ENCODE measurements around the gene FBLN2. TPM values are rescaled to one million over a fixed set of nuclear protein-coding genes. Genes with fewer than 3 reads are reported as not detected.

FBLN2 gene
- polyA plus RNA-seq, 3 donors = 0.08 TPM; not detected in 2

- H3K4me3 ChIP-seq (replicated peaks in 1 of 3; ENCODE audit: low read depth in 2 of 3, low read length in 3 of 3) = no peak overlapping the region
- no peaks in the 10 kb centered on the region for H3K36me3 ChIP-seq (replicated peaks in 1 of 2; ENCODE audit: control insufficient read depth in 1 of 2, insufficient read depth in 2 of 2, low read length in 2 of 2)
- no peak overlapping the region for H2AFZ ChIP-seq (ENCODE audit: insufficient read depth, low read depth, low read length, poor library complexity, severe bottlenecking)
- no peaks in the 10 kb centered on the region for H3K79me2 ChIP-seq (ENCODE audit: insufficient read depth, low read length)
- no peak overlapping the region for H3K27ac Mint-ChIP-seq
- no peaks in the 10 kb centered on the region for H3K4me1 Mint-ChIP-seq
- intact Hi-C loops (cut with micrococcal nuclease) = no loop called here
- H3K27ac ChIP-seq (ENCODE audit: low read depth in 1 of 2, low read length in 2 of 2) = no peak overlapping the region
- H4K20me1 ChIP-seq (ENCODE audit: insufficient read depth, low read length) = no peaks in the 10 kb centered on the region
- WGBS (ENCODE audit: insufficient coverage) = 99% methylated on average over 6 of the region's 12 CpGs
- no peaks in the 10 kb centered on the region for H3K4me1 ChIP-seq (ENCODE audit: control insufficient read depth in 1 of 2, insufficient read depth in 2 of 2, low read length in 2 of 2)
- no peak overlapping the region for H3K4me2 ChIP-seq (replicated peaks; ENCODE audit: extremely low read depth, low read length, poor library complexity, severe bottlenecking)
- no peaks in the 10 kb centered on the region for H3K9me3 Mint-ChIP-seq
- H3K4me3 Mint-ChIP-seq = no peak overlapping the region
- TF ChIP-seq, protein P1, sequence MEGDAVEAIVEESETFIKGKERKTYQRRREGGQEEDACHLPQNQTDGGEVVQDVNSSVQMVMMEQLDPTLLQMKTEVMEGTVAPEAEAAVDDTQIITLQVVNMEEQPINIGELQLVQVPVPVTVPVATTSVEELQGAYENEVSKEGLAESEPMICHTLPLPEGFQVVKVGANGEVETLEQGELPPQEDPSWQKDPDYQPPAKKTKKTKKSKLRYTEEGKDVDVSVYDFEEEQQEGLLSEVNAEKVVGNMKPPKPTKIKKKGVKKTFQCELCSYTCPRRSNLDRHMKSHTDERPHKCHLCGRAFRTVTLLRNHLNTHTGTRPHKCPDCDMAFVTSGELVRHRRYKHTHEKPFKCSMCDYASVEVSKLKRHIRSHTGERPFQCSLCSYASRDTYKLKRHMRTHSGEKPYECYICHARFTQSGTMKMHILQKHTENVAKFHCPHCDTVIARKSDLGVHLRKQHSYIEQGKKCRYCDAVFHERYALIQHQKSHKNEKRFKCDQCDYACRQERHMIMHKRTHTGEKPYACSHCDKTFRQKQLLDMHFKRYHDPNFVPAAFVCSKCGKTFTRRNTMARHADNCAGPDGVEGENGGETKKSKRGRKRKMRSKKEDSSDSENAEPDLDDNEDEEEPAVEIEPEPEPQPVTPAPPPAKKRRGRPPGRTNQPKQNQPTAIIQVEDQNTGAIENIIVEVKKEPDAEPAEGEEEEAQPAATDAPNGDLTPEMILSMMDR (IDR thresholded peaks at IDR 0.05) = no peak
- H3K9ac ChIP-seq (ENCODE audit: insufficient read depth, low read length, poor library complexity, severe bottlenecking) = no peak overlapping the region
- no peaks in the 10 kb centered on the region for H3K36me3 Mint-ChIP-seq
- H3K9me3 ChIP-seq (replicated peaks in 1 of 2; ENCODE audit: control insufficient read depth in 1 of 2, insufficient read depth in 1 of 2, low read length in 2 of 2) = no peaks in the 10 kb centered on the region
- H3K27me3 Mint-ChIP-seq (ENCODE audit: low read depth in 3 of 3) = peaks cover 0 to 7% (median 1%) of the 10 kb centered on the region in 3 donors
- no peak for DNase-seq
- H3K27me3 ChIP-seq (ENCODE audit: control insufficient read depth in 2 of 2, insufficient read depth in 2 of 2, low read length in 2 of 2) = no peaks in the 10 kb centered on the region
These were observed 77.5 kb downstream of the FBLN2 start for GRCh38 chr3:13626396-13626795.

DNA sequence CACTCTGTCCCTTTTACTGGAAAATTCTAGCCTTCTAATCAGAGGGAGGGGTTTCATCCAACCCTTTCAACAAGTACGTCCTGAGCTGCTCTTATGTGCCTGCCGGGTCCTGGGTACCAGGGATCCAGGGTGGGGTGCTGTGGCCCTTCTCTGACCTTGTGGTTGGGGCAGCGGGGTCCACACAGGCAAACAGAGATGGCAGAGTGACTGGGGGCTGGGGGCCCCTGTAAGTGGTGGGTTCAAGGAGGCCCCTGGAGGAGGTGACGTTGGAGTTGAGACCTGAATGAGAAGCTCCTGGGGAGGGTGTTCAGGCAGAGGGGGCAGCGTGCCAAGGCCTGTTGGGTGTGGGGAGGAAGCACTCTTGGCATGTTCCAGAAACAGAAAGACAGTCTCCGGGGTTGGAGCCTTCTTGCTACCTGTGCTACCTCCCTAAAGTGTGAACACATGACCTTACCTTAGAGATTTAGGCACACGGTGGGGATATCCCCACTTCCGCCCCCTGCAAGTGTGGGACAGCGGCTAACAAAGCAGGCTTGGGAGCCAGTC lies 78.1 kb downstream of the FBLN2 start:
- H3K36me3 ChIP-seq (replicated peaks in 1 of 2; ENCODE audit: control insufficient read depth in 1 of 2, insufficient read depth in 2 of 2, low read length in 2 of 2) = no peaks in the 10 kb centered on the region
- H4K20me1 ChIP-seq (ENCODE audit: insufficient read depth, low read length) = no peaks in the 10 kb centered on the region
- H3K36me3 Mint-ChIP-seq = no peaks in the 10 kb centered on the region
- H3K4me1 Mint-ChIP-seq = no peaks in the 10 kb centered on the region
- H3K27ac Mint-ChIP-seq = no peak overlapping the region
- H3K9me3 Mint-ChIP-seq = no peaks in the 10 kb centered on the region
- DNase-seq = no peak
- no peak overlapping the region for H3K27ac ChIP-seq (ENCODE audit: low read depth in 1 of 2, low read length in 2 of 2)
- no peaks in the 10 kb centered on the region for H3K27me3 ChIP-seq (ENCODE audit: control insufficient read depth in 2 of 2, insufficient read depth in 2 of 2, low read length in 2 of 2)
- H2AFZ ChIP-seq (ENCODE audit: insufficient read depth, low read depth, low read length, poor library complexity, severe bottlenecking) = no peak overlapping the region
- 86% methylated on average over 7 of the region's 9 CpGs for WGBS (ENCODE audit: insufficient coverage)
- H3K4me2 ChIP-seq (replicated peaks; ENCODE audit: extremely low read depth, low read length, poor library complexity, severe bottlenecking) = no peak overlapping the region
- H3K4me3 Mint-ChIP-seq = no peak overlapping the region
- no peak overlapping the region for H3K9ac ChIP-seq (ENCODE audit: insufficient read depth, low read length, poor library complexity, severe bottlenecking)
- TF ChIP-seq, protein P1 (IDR thresholded peaks at IDR 0.05) = no peak
- H3K9me3 ChIP-seq (replicated peaks in 1 of 2; ENCODE audit: control insufficient read depth in 1 of 2, insufficient read depth in 1 of 2, low read length in 2 of 2) = no peaks in the 10 kb centered on the region
- H3K79me2 ChIP-seq (ENCODE audit: insufficient read depth, low read length) = no peaks in the 10 kb centered on the region
- H3K27me3 Mint-ChIP-seq (ENCODE audit: low read depth in 3 of 3) = peaks cover 0 to 7% (median 1%) of the 10 kb centered on the region in 3 donors
- no peaks in the 10 kb centered on the region for H3K4me1 ChIP-seq (ENCODE audit: control insufficient read depth in 1 of 2, insufficient read depth in 2 of 2, low read length in 2 of 2)
- H3K4me3 ChIP-seq (replicated peaks in 1 of 3; ENCODE audit: low read depth in 2 of 3, low read length in 3 of 3) = no peak overlapping the region
- intact Hi-C loops (cut with micrococcal nuclease) = no loop called here

Data from CD14-positive monocyte (primary cell).